Measurements from ENCODE around the gene ZNF30.
"Not testable (repeated sequence)": the region's sequence is repeated elsewhere in the genome, so short reads cannot be mapped to it uniquely, and the experiment has no call there.

ZNF30 gene

DNA sequence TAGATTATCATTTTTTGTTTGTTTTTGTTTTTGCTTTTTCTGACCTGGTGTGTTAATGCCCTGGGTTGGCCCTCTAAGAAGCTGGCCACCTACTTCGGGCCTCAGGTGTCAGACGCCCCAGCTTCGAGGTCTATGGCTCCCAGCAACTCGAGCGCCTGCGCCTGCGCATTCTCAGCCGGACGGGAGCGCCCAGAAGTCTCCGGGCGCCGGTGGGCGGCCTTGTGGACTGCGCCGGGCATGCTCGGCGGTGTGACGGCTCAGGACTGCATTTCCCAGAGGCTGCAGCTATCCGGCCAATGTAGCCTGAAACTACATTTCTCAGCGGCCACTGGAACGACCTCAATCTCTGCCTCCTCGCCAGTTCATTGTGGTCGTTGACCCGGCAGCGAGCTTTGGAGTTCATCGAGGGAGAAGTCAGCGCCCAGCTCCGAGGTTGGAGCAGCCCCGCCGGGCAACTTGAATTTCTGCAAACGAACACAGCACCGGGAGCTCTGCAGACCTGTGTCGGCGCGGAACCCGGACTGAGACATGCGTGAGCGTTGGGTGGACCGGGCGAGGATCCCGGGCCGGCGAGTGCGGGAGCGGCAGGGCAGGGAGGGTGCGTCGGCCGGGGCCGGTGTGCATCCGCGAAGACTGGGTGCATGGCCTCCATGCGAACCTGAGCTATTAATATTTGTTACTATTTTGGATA, at the start of gene ZNF30:
Gene ZNF30, plus strand, starts transcription at position 219 of the 691 bp plus-strand sequence. CDS start 3,045 bp downstream, outside the sequence.
- peak; percentile 74 to 84 for DNase-seq (ENCODE audit: low read depth in 2 of 2)

DNA sequence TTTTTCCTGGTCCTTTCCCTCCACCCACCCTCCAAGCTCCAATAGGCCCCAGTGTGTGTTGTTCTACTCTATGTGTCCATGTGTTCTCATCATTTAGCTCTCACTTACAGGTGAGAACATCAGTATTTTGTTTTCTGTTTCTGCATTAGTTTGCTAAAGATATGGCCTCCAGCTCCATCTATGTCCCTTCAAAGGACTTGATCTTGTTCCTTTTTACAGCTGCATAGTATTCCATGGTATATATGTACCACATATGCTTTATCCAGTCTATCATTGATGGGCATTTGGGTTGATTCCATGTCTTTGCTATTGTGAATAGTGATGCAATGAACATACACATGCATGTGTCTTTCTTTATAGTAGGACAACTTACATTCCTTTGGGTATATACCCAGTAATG, 47.1 kb upstream of the ZNF30 start:
- DNase-seq (ENCODE audit: low read depth in 2 of 2), result no peak

DNA sequence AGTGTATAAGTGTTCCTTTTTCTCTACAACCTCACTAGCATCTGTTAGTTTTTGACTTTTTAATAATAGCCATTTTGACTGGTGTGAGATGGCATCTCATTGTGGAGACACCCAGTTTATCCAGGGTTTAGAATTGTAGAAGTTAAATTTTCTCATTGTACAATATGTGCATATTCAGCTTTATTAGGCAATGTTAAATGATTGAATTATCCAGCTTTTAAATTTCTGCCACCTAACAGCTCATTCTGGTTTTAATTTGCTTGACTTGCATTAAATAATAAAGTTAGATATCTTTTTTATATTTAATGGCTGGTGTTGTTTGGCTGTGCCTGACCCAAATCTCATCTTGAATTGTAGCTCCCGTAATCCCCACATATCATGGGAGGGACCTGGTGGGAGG, 46.7 kb upstream of the ZNF30 start:
- no peak for DNase-seq (ENCODE audit: low read depth in 2 of 2)

DNA sequence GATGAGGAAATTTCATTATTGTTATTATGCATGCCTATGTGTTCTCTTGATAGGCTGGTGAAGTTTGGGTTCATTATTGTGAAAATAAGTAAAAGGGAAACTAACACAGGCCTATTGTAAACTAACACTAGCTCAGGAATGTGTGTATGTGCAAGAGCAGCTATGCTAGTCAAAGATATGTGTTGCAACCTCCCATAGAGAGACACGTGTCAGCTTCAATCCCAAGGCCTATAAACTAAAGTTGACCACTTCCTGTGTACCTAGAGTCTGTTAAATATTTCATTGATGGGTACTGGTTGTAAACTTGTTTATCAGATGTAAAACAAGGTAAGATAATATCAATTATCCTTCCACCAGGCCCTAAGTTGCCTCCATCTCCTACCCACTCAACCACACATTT, 44.7 kb upstream of the ZNF30 start:
- no peak for DNase-seq (ENCODE audit: low read depth in 2 of 2)

DNA sequence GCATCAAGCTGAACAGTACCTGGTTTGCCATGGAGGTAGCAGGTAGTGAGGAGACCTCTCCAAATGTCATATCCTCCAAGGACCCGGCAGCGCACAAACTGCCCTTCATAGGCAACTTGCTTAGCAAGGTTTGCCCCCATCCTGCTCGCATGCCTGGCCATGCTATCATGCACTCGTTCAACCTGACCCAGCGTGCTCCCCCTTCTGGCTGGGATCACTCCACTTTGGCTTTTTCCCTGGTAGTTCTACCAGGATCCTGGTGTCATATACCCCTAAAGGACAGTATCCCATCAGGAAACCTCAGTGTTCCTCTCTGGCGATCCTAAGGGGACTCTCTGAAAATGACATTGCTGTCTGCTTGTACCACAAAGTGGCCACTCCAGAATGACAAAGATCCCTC, 38.6 kb upstream of the ZNF30 start:
- no peak for DNase-seq (ENCODE audit: low read depth in 2 of 2)

DNA sequence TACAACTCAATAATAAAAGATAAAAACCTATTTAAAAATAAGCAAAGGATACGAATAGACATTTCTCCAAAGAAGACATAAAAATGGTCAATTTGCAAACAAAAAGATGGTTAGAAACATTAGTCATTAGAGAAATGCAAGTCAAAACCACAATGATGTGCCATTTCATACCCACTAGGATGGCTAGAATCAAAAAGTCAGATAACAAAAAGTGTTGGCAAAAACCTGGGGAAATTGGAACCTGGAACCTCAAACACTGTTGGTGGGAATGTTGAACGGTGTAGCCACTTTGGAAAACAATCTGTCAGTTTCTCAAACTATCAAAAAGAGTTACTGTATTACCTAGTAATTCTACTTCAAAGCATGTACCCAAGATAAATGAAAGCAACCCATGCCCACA, 26.5 kb upstream of the ZNF30 start:
- DNase-seq (ENCODE audit: low read depth in 2 of 2), result no peak

DNA sequence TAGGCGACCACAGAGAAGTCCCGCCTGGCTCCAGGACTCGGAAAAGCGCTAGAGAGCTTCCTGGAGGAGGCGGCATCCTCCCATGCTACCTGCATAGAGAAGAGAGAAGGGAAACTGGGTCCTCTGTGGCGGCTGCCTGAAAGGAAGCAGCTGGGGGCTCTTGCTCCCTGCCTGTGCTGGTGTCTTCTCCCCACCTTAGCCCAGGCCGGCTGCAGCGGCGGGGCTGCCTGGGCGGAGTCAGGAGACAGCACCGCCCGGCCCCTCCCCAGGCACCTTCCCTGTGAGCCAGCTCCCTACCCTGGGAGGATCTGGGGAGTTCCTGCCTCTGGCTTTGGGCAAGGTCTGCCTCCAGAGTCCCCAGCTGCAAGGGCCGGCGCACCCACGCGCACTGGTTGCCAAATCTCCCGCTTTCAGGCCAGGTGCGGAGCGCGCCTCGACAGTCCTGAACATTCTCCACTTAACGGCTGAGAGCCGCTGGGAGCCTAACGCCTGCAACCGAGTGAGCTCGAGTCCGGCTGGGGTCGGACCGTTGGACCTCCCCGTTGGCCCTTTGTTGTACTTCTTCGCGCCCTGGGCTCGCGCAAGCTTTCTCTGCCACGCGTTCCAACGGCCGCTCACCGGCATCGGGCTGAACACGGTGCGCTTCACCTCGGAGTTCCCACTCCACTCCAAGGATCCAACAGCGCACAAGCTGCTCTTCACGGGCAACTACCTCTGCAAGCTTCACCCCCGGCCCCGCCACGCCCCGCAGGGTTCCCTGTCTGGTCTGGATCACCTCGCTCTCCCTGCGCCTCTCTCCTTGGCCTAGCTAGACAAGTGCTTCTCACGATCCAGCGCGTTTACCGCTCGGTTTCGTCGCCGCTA, 21.8 kb upstream of the ZNF30 start:
- no peak for DNase-seq (ENCODE audit: low read depth in 2 of 2)

DNA sequence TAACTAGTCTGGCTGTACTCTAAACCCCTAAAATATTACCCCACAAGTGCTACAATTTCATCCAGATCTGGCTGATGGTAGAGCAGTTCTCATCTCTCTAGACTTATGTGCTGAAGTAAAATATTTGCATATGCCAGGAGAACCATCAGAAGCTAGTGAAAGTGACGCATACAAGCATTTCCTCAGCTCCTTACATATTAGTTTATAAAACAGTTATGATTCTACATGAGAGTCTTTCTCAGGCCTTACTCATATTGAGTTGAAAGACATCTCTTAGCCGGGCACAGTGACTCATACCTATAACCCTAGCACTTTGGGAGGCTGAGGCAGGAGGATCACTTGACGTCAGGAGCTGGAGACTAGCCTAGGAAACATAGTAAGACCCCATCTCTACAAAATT, 15.9 kb upstream of the ZNF30 start:
- no peak for DNase-seq (ENCODE audit: low read depth in 2 of 2)

DNA sequence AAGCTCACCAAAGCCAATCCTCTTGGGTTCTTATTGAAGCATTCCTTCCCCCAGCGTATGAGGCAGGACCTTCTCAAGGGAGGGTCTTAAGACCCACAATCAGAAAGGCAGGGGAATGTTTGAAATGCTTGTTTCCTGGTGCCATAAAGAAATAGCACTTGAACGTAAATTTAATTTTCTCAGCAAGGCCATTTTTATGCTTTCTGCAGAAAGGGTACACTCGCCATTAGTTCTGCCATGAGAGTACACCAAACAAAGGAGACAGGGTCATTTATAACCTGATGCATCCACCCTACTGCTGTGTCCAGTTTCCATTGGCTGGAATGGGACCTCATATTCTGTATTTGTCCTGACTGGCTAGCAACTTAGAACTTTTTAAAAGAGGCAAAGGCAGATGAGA, 9.6 kb upstream of the ZNF30 start:
- DNase-seq (ENCODE audit: low read depth in 2 of 2), result not testable (repeated sequence)

DNA sequence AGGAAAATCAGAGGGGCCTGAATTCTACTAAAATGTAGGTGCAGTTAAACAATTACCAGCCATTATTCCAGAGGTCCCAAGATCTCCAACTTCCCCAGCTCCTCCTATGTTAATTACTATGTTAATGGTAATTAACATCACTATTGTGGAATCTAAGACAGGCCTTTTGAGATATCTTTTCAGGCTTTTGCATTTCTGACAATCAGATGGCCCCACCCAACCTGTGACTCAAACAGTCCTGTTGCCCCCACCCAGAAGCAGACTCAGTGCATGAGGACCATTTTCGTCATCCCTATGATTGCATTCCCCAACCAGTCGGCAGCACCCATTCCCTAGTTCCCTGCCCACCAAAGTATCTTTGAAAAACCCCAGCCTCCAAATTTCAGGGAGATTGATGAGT, 8.5 kb upstream of the ZNF30 start:
- DNase-seq (ENCODE audit: low read depth in 2 of 2), result no peak

DNA sequence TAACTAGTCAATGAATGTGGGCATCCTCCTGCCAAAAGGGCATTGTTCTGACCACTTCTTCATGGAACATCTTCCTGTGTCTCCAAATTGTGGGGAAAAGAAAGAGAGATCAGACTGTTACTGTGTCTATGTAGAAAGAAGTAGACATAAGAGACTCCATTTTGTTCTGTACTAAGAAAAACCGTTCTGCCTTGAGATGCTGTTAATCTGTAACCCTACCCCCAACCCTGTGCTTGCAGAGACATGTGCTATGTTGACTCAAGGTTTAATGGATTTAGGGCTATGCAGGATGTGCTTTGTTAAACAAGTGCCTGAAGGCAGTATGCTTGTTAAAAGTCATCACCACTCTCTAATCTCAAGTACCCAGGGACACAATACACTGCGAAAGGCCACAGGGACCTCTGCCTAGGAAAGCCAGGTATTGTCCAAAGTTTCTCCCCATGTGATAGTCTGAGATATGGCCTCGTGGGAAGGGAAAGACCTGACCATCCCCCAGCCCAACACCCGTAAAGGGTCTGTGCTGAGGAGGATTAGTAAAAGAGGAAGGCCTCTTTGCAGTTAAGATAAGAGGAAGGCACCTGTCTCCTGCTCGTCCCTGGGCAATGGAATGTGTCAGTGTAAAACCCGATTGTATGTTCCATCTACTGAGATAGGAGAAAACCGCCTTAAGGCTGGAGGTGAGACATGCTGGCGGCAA, 6.5 kb upstream of the ZNF30 start:
- not testable (repeated sequence) for DNase-seq (ENCODE audit: low read depth in 2 of 2)

DNA sequence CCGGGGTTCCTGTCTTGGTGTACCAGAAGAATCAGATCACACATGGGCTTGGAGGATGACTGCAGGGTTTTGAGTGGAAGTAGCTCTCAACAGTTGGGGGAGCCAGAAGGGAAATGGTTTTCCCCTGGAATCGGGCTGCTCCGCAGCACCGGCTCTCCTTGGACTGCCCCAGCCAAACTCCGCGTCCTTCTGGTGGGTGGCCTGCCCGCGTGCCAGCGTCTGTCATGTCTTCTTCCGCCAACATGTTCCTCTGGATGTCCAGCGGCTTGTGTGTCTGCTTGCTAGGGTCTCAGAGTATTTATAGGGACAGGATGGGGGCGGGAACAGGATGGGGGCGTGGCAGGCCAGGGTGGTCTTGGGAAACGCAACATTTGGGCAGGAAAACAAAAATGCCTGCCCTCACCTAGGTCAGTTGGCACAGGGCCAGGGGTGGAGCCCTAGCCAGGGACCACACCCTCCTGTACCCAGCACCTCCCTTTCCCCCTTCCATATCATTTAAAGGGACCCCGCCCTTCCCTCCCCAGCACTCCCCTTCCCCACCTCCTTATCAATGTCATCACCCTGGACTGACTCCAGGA, 1.3 kb upstream of the ZNF30 start:
- no peak for DNase-seq (ENCODE audit: low read depth in 2 of 2)

DNA sequence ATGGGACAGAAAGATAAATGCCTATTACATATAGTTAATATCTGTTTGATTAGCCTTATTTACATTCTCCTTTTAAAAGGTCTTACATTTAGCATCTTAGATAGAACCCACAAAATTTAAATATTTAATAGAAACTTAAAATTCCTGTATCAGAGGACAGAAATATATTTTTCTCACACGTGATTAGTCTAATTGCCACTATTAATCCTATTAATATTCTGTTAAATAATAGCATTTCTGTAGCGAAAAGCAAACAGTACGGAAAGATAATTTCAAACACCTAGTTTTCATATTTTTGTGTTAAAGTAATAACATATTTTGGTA, 380 bp upstream of the ZNF30 start:
- DNase-seq (ENCODE audit: low read depth in 2 of 2), result no peak

DNA sequence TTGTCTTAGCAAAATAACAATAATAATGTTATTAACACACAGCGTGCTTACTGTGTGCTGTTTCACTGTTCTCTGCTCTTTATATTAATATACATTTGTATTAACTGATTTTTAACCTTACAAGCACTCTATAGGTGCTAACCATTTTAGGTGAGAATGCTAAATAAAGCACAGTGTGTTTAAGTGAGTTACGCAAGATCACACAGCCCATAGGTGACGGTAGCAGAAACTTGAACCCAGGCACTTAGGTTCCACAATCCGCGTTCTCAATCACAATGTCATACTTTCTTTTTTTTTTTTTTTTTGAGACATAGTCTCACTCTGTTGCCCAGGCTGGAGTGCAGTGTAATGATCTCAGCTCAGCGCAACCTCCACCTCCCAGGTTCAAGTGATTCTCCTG, 5.8 kb downstream of the ZNF30 start:
- no peak for DNase-seq (ENCODE audit: low read depth in 2 of 2)

DNA sequence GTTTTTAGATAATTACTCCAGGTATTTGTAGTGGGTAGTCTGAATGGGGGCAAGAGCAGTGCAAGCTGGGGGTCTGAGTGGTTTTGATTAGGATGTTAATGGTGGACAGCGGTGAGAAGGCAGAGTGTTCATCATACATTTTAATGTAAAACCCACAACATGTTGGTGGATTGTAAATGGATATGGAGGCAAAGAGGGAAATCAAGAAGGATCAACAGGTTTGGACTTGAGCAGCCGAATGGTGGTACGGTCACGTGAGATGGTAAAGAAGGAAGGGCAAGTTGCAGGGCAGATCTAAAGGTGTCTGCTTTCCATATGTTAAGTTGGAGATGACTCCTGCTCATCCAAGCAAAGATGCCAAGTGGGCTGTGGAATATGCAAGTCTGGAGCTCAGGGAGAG, 9.5 kb downstream of the ZNF30 start:
- DNase-seq (ENCODE audit: low read depth in 2 of 2), result no peak

DNA sequence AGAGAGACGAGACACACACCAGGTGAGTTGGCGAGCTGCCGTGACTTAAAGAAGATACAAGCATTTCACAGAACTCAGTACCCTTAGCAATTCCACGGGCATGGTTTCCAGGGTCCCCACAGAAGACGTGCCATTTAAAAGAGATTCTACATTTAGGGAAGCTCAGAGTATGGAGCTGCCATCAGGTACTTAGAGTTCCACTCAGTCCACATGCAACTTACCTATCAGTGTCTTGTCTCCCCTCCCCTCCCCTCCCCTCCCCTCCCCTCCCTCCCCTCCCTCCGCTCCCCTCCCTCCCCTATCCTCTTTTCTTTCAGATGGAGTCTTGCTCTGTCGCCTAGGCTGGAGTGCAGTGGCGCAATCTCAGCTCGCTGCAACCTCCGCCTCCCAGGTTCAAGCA, 12.2 kb downstream of the ZNF30 start:
- DNase-seq (ENCODE audit: low read depth in 2 of 2), result no peak

DNA sequence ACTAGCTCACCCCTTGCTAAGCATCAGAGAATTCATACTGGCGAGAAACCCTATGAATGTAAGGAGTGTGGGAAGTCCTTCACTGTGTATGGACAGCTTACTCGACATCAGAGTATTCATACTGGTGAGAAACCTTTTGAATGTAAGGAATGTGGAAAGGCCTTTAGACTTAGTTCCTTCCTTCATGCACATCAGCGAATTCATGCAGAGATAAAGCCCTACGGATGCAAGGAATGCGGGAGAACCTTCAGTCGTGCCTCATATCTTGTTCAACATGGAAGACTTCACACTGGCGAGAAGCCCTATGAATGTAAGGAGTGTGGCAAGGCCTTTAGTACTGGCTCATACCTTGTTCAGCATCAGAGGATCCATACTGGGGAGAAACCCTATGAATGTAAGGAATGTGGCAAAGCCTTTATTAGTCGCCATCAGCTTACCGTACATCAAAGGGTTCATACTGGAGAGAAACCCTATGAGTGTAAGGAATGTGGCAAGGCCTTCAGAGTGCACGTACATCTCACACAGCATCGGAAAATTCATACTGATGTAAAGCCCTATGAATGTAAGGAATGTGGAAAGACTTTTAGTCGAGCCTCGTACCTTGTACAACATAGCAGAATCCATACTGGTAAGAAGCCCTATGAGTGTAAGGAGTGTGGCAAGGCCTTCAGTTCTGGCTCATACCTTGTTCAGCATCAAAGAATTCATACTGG, 17.3 kb downstream of the ZNF30 start:
- DNase-seq (ENCODE audit: low read depth in 2 of 2), result no peak

DNA sequence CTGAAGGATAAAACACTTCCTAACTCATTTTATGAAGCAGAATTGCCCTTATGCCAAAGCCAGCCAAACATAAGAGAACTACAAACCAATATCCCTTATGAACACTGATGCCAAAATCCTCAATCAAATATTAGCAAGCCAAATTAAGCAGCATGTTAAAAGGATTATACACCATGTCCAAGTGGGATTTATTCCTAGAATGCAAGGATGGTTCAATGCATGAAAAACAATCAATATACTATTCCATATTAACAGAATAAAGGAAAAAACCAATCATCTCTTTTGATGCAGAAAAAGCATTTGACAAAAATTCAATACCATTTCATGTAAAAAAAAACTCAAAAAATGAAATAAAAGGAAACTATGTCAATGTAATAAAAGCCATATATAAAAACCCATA, 26.4 kb downstream of the ZNF30 start:
- DNase-seq (ENCODE audit: low read depth in 2 of 2), result no peak

DNA sequence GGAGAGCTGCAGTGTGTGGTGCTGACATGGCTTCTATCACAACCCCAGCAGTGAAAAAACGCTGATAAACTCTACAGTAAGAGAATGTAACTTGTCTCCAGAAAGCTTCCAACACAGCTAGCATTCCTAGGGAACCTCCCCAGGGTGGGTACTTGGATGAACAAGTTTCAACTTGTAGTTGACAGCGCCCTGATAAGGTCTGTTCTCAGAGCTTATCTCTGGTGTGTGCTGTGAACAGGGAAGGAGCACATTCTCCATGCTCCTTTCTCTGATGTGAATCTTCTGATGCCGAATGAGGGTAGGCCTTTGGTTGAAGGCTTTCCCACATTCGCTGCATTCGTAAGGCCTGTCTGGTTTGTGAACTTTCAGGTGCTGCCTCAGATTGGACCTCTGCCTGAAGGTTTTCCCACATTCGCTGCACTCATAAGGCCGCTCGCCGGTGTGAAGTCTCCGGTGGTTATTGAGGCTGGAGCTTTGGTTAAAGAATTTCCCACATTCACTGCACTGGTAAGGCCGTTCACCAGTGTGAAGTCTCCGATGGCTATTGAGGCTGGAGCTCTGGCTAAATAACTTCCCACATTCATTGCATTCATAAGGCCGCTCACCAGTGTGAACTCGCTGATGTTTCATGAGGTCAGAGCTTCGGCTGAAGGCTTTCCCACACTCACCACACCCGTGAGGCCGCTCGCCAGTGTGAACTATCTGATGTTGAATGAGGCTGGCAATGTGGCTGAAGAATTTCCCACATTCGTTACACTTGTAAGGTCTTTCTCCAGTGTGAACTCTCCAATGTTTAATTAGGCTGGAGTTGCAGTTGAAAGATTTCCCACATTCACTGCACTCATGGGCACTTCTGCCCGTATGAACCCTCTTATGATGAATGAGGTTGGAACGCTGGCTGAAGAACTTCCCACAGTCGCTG, 31.4 kb downstream of the ZNF30 start:
- DNase-seq (ENCODE audit: low read depth in 2 of 2), result no peak

DNA sequence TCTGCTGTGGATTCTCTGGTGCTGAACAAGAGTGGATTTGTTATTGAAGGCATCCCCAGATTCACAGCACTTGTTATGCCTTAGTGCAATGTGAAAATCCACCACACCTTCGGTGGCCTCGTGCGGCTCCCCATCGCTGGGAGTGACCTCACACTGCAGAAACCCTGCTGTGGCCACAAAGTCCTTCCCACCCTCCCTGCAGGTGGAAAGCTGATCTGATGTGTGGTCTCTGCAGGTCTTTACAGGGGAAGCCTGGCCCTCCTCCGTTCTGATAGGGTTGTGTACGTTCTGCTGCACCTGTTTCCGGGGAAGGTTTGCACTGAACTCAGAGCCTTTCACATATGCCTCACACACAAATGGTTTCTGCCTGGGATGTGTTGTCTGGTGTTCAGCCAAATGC, 32.3 kb downstream of the ZNF30 start:
- DNase-seq (ENCODE audit: low read depth in 2 of 2), result no peak
